ENCODE measurements around the gene IL12RB1.

The IL12RB1 gene

DNA sequence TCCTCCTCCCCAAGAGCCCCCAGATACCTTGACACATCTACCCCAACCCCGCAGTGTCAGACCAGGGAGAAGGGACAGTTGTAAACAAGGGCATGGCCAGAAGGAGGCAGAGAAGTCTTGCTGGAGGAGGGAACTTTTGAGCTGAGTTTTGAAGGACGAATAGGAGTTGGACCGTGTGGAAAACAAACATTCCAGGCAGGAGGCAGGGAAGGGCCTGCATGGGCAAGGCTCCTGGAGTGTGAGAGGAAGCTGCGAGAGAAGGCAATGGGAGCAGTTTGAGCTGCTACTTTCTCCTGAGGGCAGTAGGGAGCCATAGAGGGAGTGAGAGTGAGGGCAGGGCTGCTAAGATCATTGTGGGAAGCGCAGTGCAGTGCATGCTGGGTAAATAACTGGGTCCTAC lies 23.3 kb downstream of the IL12RB1 start:
- H3K36me3 Mint-ChIP-seq (ENCODE audit: low read depth) = no peaks in the 10 kb centered on the region
- no peaks in the 10 kb centered on the region for H3K9me3 Mint-ChIP-seq
- peaks cover 4% of the 10 kb centered on the region for H3K4me1 Mint-ChIP-seq
- H3K27ac Mint-ChIP-seq = no peak overlapping the region
- H3K4me3 Mint-ChIP-seq = no peak overlapping the region
- peaks cover 26% of the 10 kb centered on the region for H3K27me3 Mint-ChIP-seq (ENCODE audit: low read depth, poor library complexity)
- TF ChIP-seq, protein P1, sequence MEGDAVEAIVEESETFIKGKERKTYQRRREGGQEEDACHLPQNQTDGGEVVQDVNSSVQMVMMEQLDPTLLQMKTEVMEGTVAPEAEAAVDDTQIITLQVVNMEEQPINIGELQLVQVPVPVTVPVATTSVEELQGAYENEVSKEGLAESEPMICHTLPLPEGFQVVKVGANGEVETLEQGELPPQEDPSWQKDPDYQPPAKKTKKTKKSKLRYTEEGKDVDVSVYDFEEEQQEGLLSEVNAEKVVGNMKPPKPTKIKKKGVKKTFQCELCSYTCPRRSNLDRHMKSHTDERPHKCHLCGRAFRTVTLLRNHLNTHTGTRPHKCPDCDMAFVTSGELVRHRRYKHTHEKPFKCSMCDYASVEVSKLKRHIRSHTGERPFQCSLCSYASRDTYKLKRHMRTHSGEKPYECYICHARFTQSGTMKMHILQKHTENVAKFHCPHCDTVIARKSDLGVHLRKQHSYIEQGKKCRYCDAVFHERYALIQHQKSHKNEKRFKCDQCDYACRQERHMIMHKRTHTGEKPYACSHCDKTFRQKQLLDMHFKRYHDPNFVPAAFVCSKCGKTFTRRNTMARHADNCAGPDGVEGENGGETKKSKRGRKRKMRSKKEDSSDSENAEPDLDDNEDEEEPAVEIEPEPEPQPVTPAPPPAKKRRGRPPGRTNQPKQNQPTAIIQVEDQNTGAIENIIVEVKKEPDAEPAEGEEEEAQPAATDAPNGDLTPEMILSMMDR (IDR thresholded peaks at IDR 0.05) = no peak
- peak; percentile 36 for DNase-seq

DNA sequence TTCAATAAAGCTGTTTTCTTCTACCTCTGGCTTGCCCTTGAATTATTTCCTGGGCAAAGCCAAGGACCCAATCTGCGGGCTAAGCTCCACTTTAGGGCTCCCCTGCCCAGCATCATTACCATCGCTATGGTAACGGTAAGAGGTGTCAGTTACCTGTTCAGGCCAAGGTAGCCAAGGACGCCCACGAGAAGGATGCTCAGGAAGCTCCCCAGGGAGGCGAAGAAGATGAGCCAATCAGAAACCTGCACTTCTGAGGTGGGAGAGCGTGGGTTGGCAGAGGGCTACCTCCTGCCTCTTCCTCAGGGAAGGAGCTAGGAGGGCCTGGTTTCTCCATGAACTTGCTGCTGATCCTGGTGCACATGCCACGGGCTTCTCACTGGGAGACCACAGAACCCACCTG lies 24.7 kb downstream of the IL12RB1 start:
- Mint-ChIP-seq H3K9me3 (no peaks in the 10 kb centered on the region), H3K27ac (no peak overlapping the region), H3K4me3 (no peak overlapping the region), H3K4me1 (peaks cover 11% of the 10 kb centered on the region), H3K27me3 (ENCODE audit: low read depth, poor library complexity) (peaks cover 21% of the 10 kb centered on the region), H3K36me3 (ENCODE audit: low read depth) (no peaks in the 10 kb centered on the region)
- TF ChIP-seq, protein P1 (IDR thresholded peaks at IDR 0.05) = no peak
- no peak for DNase-seq

- Mint-ChIP-seq H3K4me1 (peaks cover 11% of the 10 kb centered on the region), H3K27ac (no peak overlapping the region), H3K9me3 (no peaks in the 10 kb centered on the region), H3K27me3 (ENCODE audit: low read depth, poor library complexity) (peaks cover 17% of the 10 kb centered on the region), H3K36me3 (ENCODE audit: low read depth) (no peaks in the 10 kb centered on the region), H3K4me3 (no peak overlapping the region)
- TF ChIP-seq, protein P1 (IDR thresholded peaks at IDR 0.05) = no peak
- no peak for DNase-seq
Observed at GRCh38 chr19:18060472-18060871, 26.3 kb downstream of the IL12RB1 start.

DNA sequence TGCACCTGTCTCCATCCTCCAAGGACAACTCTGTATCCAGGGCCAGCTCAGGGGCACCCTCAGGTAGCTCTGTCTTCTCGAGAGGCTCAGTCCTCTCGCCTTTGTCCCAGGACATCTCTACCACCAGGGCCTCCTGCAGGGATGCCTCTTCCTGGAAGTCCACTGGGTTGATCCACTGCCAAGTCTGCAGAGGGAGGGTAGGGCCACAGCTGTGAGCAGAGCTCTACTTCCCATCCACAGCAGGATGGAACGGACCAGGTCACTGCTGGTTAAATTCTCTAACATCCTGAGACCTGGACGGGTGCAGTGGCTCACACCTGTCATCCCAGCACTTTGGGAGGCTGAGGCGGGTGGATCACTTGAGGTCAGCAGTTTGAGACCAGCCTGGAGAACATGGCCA lies 26.8 kb downstream of the IL12RB1 start:
- Mint-ChIP-seq H3K4me1 (peaks cover 13% of the 10 kb centered on the region), H3K36me3 (ENCODE audit: low read depth) (no peaks in the 10 kb centered on the region), H3K9me3 (no peaks in the 10 kb centered on the region), H3K27ac (no peak overlapping the region), H3K4me3 (no peak overlapping the region), H3K27me3 (ENCODE audit: low read depth, poor library complexity) (peaks cover 16% of the 10 kb centered on the region)
- TF ChIP-seq, protein P1 (IDR thresholded peaks at IDR 0.05) = no peak
- DNase-seq = no peak

DNA sequence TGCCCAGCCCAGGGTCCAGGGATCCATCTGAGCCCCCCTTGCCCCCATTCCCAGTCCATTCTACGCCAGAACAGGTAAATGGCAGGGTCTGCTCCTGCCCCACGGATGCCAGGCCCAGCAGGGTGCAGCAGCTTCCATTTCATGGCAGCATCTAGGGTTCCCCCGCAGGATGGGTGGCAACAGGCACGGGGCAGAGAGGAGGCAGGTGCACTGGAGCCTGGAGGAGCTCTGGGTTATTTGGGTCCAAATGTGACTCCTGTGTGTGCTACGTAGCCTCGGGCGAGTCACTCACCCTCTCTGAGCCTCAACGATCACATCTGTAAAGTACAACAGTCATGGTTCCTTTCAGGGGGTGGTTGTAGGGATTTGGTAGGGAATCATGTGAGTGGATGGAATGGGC lies 27.4 kb downstream of the IL12RB1 start:
- DNase-seq = no peak
- Mint-ChIP-seq H3K27ac (no peak overlapping the region), H3K27me3 (ENCODE audit: low read depth, poor library complexity) (peaks cover 13% of the 10 kb centered on the region), H3K4me3 (no peak overlapping the region), H3K9me3 (no peaks in the 10 kb centered on the region), H3K36me3 (ENCODE audit: low read depth) (no peaks in the 10 kb centered on the region), H3K4me1 (peaks cover 17% of the 10 kb centered on the region)
- TF ChIP-seq, protein P1 (IDR thresholded peaks at IDR 0.05) = no peak

GRCh38 chr19:18058208-18059009 lies 28.3 kb downstream of the IL12RB1 start:
- H3K4me1 Mint-ChIP-seq = peaks cover 17% of the 10 kb centered on the region
- no peaks in the 10 kb centered on the region for H3K36me3 Mint-ChIP-seq (ENCODE audit: low read depth)
- TF ChIP-seq, protein P1 (IDR thresholded peaks at IDR 0.05) = peak; percentile 88
- H3K4me3 Mint-ChIP-seq = peak overlapping the region; percentile 64
- no peak overlapping the region for H3K27ac Mint-ChIP-seq
- peaks cover 10% of the 10 kb centered on the region for H3K27me3 Mint-ChIP-seq (ENCODE audit: low read depth, poor library complexity)
- peak; percentile 90 for DNase-seq
- no peaks in the 10 kb centered on the region for H3K9me3 Mint-ChIP-seq
